ENCODE results near the gene PHACTR3. TPM values are rescaled to one million over a fixed set of nuclear protein-coding genes. Genes with fewer than 3 reads are reported as not detected.

Gene PHACTR3
- total and polyA plus RNA-seq, 2 of the 8 experiments (the other 6 are each of a cell fraction or from before 2014, with no cell fraction given) = 0.05 to 0.13 TPM

DNA sequence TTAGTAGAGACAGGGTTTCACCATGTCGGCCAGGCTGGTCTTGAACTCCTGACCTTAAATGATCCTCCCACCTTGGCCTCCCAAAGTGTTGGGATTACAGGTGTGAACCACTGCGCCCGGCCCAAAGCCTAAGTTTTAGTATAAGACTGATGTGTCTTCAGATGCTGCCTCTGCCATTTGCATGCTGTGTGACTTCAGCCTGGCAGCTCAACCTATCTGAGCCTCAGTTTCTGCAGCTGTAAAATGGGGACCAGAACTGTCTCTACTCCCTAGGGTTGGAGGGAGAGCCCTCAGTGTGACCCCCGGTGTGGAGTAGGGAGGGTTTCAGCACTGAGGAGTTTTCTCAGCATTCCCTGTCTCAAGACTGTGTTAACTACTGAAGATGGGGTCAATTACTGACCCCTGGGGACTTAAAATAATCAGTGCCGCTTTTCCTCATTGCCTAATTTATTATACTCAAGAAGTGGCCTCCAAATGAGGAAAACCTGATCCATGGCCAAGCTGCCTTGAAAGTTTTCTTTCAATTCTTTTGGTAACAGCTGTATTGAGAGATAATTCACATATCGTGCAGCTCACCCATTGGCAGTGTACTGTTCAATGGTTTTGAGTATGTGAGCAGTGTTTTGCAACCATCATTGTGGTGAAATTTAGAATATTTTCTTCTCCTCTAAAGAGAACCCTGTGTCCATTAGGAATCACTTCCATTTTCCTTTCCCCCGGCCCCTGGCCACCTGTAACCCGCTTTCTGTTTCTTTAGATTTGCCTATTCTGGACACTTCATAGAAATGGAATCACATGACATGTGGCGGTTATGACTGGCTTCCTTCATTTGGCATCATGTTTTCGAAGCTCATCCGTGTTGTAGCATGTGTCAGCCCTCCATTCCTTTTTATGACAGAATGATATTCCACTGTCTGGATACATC, 64.8 kb downstream of the PHACTR3 start:
- no peak overlapping the region for H2BK120ac ChIP-seq (replicated peaks; ENCODE audit: low read depth, low read length)
- H3K4me2 ChIP-seq (ENCODE audit: insufficient read depth in 1 of 2, low read depth in 2 of 2, low read length in 2 of 2) = no peak overlapping the region
- H2BK12ac ChIP-seq (ENCODE audit: low read depth, low read length) = no peak overlapping the region
- H3K23ac ChIP-seq (ENCODE audit: insufficient read length) = no peak overlapping the region
- ChIA-PET CTCF (ENCODE audit: partially characterized antibody) (no interaction called here), POLR2A (ENCODE audit: partially characterized antibody) (no interaction called here)
- no peaks in the 10 kb centered on the region for H3K79me1 ChIP-seq (ENCODE audit: low read depth, low read length)
- no peaks in the 10 kb centered on the region for H3K79me2 ChIP-seq (ENCODE audit: control insufficient read depth in 1 of 2, insufficient read depth in 2 of 2, low read length in 2 of 2)
- FAIRE-seq = no peak
- H2AFZ ChIP-seq (ENCODE audit: low read length) = no peak overlapping the region
- no peak overlapping the region for H4K8ac ChIP-seq (ENCODE audit: extremely low read depth, insufficient read depth, low read length)
- no peak overlapping the region for H3K56ac ChIP-seq (replicated peaks; ENCODE audit: insufficient read length, low read depth, low read length)
- no peaks in the 10 kb centered on the region for H3K27me3 ChIP-seq (replicated peaks in 1 of 4; ENCODE audit: control insufficient read depth in 3 of 4, extremely low read depth in 1 of 4, insufficient read depth in 3 of 4, low read length in 3 of 4)
- no peak overlapping the region for H3K9ac ChIP-seq (replicated peaks in 1 of 4; ENCODE audit: extremely low read depth in 1 of 4, low read depth in 3 of 4, low read length in 3 of 4)
- no peak overlapping the region for H3K27ac ChIP-seq (ENCODE audit: low read depth, low read length)
- no peak overlapping the region for H2BK15ac ChIP-seq (ENCODE audit: low read length)
- H2AK5ac ChIP-seq (ENCODE audit: low read depth, low read length) = no peak overlapping the region
- no peaks in the 10 kb centered on the region for H3K4me1 ChIP-seq (replicated peaks in 1 of 4; ENCODE audit: control insufficient read depth in 3 of 4, insufficient read depth in 4 of 4, low read length in 3 of 4)
- H4K20me1 ChIP-seq (replicated peaks in 1 of 2; ENCODE audit: control insufficient read depth in 1 of 2, insufficient read depth in 2 of 2, low read length in 2 of 2) = no peaks in the 10 kb centered on the region
- no peak for DNase-seq (ENCODE audit: low read depth in 1 of 2, low spot score in 2 of 2)
- H3K4ac ChIP-seq (replicated peaks; ENCODE audit: insufficient read length, low read depth, low read length) = no peak overlapping the region
- H3K36me3 ChIP-seq (ENCODE audit: control insufficient read depth in 2 of 4, insufficient read depth in 4 of 4, low read length in 3 of 4) = no peaks in the 10 kb centered on the region
- H4K91ac ChIP-seq (replicated peaks; ENCODE audit: insufficient read length, low read length) = no peak overlapping the region
- H3K14ac ChIP-seq (ENCODE audit: insufficient read length) = no peak overlapping the region
- 80% methylated on average over 11 of the region's 11 CpGs; no CpG with 5 or more reads in 1 of the 2 experiments for WGBS, 2 experiments (ENCODE audit: extremely low coverage in 1 of 2, insufficient coverage in 1 of 2, insufficient read length in 1 of 2, insufficient replicate concordance in 2 of 2, low coverage in 1 of 2, low lambda C conversion rate in 2 of 2, missing lambda C conversion rate in 1 of 2)
- no peak overlapping the region for H3K18ac ChIP-seq (ENCODE audit: extremely low read depth, low read length)
- no peaks in the 10 kb centered on the region for H3K23me2 ChIP-seq (ENCODE audit: low read depth, low read length)
- H2BK5ac ChIP-seq (ENCODE audit: low read depth, low read length) = no peak overlapping the region
- no peak overlapping the region for H2BK20ac ChIP-seq (ENCODE audit: low read length)
- peaks cover 96 to 99% of the 10 kb centered on the region in 2 experiments for H3K9me3 ChIP-seq (ENCODE audit: insufficient read depth in 2 of 2, low read depth in 1 of 2, low read length in 1 of 2)
- no peak overlapping the region for H4K5ac ChIP-seq (ENCODE audit: insufficient read length, low read depth, low read length)
- H3K4me3 ChIP-seq (ENCODE audit: extremely low read depth in 1 of 4, insufficient read depth in 2 of 4, low read depth in 3 of 4, low read length in 4 of 4) = no peak overlapping the region
- TF ChIP-seq EP300 (IDR thresholded peaks at IDR 0.05; ENCODE audit: borderline replicate concordance in 1 of 2, low read depth in 2 of 2, low read length in 2 of 2) (no peak), BACH1 (IDR thresholded peaks at IDR 0.05; ENCODE audit: low read length) (no peak), RAD21 (IDR thresholded peaks at IDR 0.05 in 1 of 2, conservative IDR thresholded peaks at IDR 0.05 in 1 of 2; ENCODE audit: low read depth in 2 of 2, low read length in 2 of 2) (no peak), SRF (IDR thresholded peaks at IDR 0.05; ENCODE audit: low read depth, low read length) (no peak), TCF12 (IDR thresholded peaks at IDR 0.05; ENCODE audit: low read depth, low read length) (no peak), KDM1A (IDR thresholded peaks at IDR 0.05; ENCODE audit: borderline replicate concordance, low read length) (no peak), POLR2A (IDR thresholded peaks at IDR 0.05; ENCODE audit: control extremely low read depth in 1 of 2, low read depth in 2 of 2, low read length in 2 of 2) (no peak), JUN (IDR thresholded peaks at IDR 0.05; ENCODE audit: low read depth, low read length) (no peak), YY1 (IDR thresholded peaks at IDR 0.05; ENCODE audit: low read depth, low read length) (no peak), TEAD4 (IDR thresholded peaks at IDR 0.05; ENCODE audit: low read depth, low read length) (no peak), GABPA (IDR thresholded peaks at IDR 0.05; ENCODE audit: borderline replicate concordance, insufficient read depth, low read length) (no peak), SP2 (IDR thresholded peaks at IDR 0.05; ENCODE audit: low read length) (no peak), SP1 (IDR thresholded peaks at IDR 0.05; ENCODE audit: low read depth, low read length) (no peak), CBX5 (IDR thresholded peaks at IDR 0.05; ENCODE audit: low read depth, low read length) (no peak)
